ENCODE results near the gene TFEB.

Gene TFEB

DNA sequence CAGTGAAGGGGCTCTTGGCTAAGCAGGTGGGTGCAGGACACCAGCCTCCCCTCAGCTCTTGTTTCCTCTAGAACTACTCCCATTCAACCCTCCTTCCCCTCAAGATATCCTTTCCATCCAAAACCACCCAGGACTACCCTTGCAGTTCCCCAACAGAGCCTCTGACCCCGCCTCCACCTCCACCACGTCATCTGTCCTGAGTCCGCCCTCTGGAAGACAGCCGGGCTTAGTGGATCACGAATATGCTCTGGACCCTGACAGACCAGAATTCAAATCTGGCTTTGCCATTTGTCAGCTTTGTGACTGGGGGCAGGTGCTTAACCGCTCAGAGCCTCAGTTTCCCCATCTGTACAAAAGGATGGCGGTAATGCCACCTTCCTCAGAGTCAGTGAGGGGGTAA lies 31.4 kb downstream of the TFEB start:
- no peak for FAIRE-seq
- no peak for DNase-seq (ENCODE audit: insufficient read length, low spot score)
- TF ChIP-seq SPI1 (IDR thresholded peaks at IDR 0.05; ENCODE audit: low read depth, low read length) (no peak), POLR2A (IDR thresholded peaks at IDR 0.05; ENCODE audit: low read depth, low read length) (no peak), TAF1 (IDR thresholded peaks at IDR 0.05; ENCODE audit: low read depth, low read length) (no peak), POU2F2 (IDR thresholded peaks at IDR 0.05; ENCODE audit: low read depth, low read length) (no peak), PAX5 (IDR thresholded peaks at IDR 0.05; ENCODE audit: insufficient read depth, low read length, severe bottlenecking) (no peak), POLR2AphosphoS5 (IDR thresholded peaks at IDR 0.05; ENCODE audit: low read depth, low read length) (no peak)

GRCh38 chr6:41702771-41703494 lies 32.5 kb downstream of the TFEB start:
- TF ChIP-seq POLR2AphosphoS5 (IDR thresholded peaks at IDR 0.05; ENCODE audit: low read depth, low read length) (no peak), PAX5 (IDR thresholded peaks at IDR 0.05; ENCODE audit: insufficient read depth, low read length, severe bottlenecking) (no peak), TAF1 (IDR thresholded peaks at IDR 0.05; ENCODE audit: low read depth, low read length) (no peak), SPI1 (IDR thresholded peaks at IDR 0.05; ENCODE audit: low read depth, low read length) (no peak), POU2F2 (IDR thresholded peaks at IDR 0.05; ENCODE audit: low read depth, low read length) (no peak), POLR2A (IDR thresholded peaks at IDR 0.05; ENCODE audit: low read depth, low read length) (no peak)
- FAIRE-seq: no peak
- DNase-seq (ENCODE audit: insufficient read length, low spot score): no peak

GRCh38 chr6:41702089-41702745 lies 33.2 kb downstream of the TFEB start:
- DNase-seq (ENCODE audit: insufficient read length, low spot score) (no peak), FAIRE-seq (no peak)
- TF ChIP-seq POU2F2 (IDR thresholded peaks at IDR 0.05; ENCODE audit: low read depth, low read length): no peak
- no peak for TF ChIP-seq POLR2AphosphoS5 (IDR thresholded peaks at IDR 0.05; ENCODE audit: low read depth, low read length)
- no peak for TF ChIP-seq TAF1 (IDR thresholded peaks at IDR 0.05; ENCODE audit: low read depth, low read length)
- no peak for TF ChIP-seq POLR2A (IDR thresholded peaks at IDR 0.05; ENCODE audit: low read depth, low read length)
- TF ChIP-seq SPI1 (IDR thresholded peaks at IDR 0.05; ENCODE audit: low read depth, low read length): no peak
- TF ChIP-seq PAX5 (IDR thresholded peaks at IDR 0.05; ENCODE audit: insufficient read depth, low read length, severe bottlenecking): no peak

- FAIRE-seq: no peak
- no peak for TF ChIP-seq POLR2A (IDR thresholded peaks at IDR 0.05; ENCODE audit: low read depth, low read length)
- TF ChIP-seq SPI1 (IDR thresholded peaks at IDR 0.05; ENCODE audit: low read depth, low read length): no peak
- no peak for DNase-seq (ENCODE audit: insufficient read length, low spot score)
Observed at GRCh38 chr6:41700463-41701347, 34.7 kb downstream of the TFEB start.

DNA sequence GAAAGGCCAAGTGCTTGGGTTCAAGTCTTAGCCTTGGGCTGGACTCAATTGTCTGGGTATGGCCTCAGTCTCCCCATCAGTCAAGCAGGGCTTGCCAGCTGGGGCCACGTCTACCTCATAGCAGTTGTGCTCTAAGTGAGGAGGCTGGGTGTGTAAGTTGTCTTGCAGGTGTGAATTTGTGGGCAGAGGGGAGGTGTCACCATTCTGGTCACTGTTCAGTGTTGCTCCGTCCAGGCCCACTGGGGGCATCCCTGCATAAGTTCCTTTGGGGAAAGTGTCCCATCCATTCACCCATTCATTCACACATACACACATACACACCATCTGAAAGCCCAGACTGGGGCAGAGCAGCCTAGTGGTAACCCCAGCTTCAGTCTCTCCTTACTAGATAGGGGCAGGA lies 36.3 kb downstream of the TFEB start:
- TF ChIP-seq TAF1 (IDR thresholded peaks at IDR 0.05; ENCODE audit: low read depth, low read length) (no peak), POU2F2 (IDR thresholded peaks at IDR 0.05; ENCODE audit: low read depth, low read length) (no peak), SPI1 (IDR thresholded peaks at IDR 0.05; ENCODE audit: low read depth, low read length) (no peak), POLR2A (IDR thresholded peaks at IDR 0.05; ENCODE audit: low read depth, low read length) (no peak), PAX5 (IDR thresholded peaks at IDR 0.05; ENCODE audit: insufficient read depth, low read length, severe bottlenecking) (no peak), POLR2AphosphoS5 (IDR thresholded peaks at IDR 0.05; ENCODE audit: low read depth, low read length) (no peak)
- DNase-seq (ENCODE audit: insufficient read length, low spot score) (no peak), FAIRE-seq (no peak)

DNA sequence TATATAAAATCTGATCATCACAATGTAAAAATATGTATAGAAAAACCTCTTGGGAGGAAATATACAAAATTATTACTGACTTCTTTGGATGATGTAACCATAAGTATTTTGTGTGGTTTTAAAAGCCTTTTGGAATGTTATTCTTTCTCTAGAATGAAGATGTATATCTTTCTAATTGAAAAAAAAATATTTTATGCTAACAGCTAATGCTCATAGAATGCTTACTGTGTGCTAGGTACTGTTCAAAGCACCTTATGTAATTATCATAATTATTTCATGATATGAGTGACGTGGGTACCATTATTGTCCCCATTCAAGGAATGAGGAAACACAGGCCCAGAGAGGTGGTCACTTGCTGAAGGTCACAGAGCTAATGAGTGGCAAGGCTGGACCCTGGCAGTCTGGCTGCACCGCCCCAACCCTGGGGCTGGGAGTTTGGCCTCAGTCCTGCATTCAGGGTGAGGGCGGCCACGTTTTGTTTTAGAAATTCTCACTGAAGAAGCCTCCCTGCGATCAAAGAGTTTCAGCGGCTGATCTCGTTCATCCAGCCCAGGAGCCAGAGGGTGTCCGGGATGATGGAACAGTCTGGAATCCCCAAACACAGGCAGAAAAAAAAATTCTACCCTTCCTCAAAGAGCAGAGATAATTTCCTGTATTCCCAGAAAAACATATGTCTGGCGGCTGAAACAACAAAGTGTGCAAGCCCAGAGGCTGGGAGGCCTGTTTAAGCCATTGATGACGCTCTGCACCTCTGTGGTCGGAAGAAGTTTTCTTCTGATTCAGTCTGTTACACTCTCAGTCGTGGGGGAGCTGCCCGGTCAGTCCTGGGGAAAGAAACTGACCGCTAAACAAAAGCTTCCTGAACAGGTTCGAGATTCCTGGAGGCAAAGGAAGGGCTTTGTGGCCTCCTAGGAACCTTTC lies 37.3 kb downstream of the TFEB start:
- TF ChIP-seq SPI1 (IDR thresholded peaks at IDR 0.05; ENCODE audit: low read depth, low read length): no peak
- TF ChIP-seq POU2F2 (IDR thresholded peaks at IDR 0.05; ENCODE audit: low read depth, low read length): no peak
- no peak for TF ChIP-seq POLR2AphosphoS5 (IDR thresholded peaks at IDR 0.05; ENCODE audit: low read depth, low read length)
- no peak for TF ChIP-seq TAF1 (IDR thresholded peaks at IDR 0.05; ENCODE audit: low read depth, low read length)
- no peak for TF ChIP-seq PAX5 (IDR thresholded peaks at IDR 0.05; ENCODE audit: insufficient read depth, low read length, severe bottlenecking)
- no peak for TF ChIP-seq POLR2A (IDR thresholded peaks at IDR 0.05; ENCODE audit: low read depth, low read length)
- DNase-seq (ENCODE audit: insufficient read length, low spot score): no peak
- FAIRE-seq: no peak

- DNase-seq (ENCODE audit: insufficient read length, low spot score) (no peak), FAIRE-seq (no peak)
- TF ChIP-seq POU2F2 (IDR thresholded peaks at IDR 0.05; ENCODE audit: low read depth, low read length): no peak
- no peak for TF ChIP-seq POLR2A (IDR thresholded peaks at IDR 0.05; ENCODE audit: low read depth, low read length)
- TF ChIP-seq TAF1 (IDR thresholded peaks at IDR 0.05; ENCODE audit: low read depth, low read length): no peak
- TF ChIP-seq PAX5 (IDR thresholded peaks at IDR 0.05; ENCODE audit: insufficient read depth, low read length, severe bottlenecking): no peak
- no peak for TF ChIP-seq POLR2AphosphoS5 (IDR thresholded peaks at IDR 0.05; ENCODE audit: low read depth, low read length)
- TF ChIP-seq SPI1 (IDR thresholded peaks at IDR 0.05; ENCODE audit: low read depth, low read length): no peak
Observed at GRCh38 chr6:41696788-41697187, 38.6 kb downstream of the TFEB start.

- FAIRE-seq: no peak
- DNase-seq (ENCODE audit: insufficient read length, low spot score): no peak
- no peak for TF ChIP-seq SPI1 (IDR thresholded peaks at IDR 0.05; ENCODE audit: low read depth, low read length)
- no peak for TF ChIP-seq POU2F2 (IDR thresholded peaks at IDR 0.05; ENCODE audit: low read depth, low read length)
- no peak for TF ChIP-seq POLR2AphosphoS5 (IDR thresholded peaks at IDR 0.05; ENCODE audit: low read depth, low read length)
- TF ChIP-seq TAF1 (IDR thresholded peaks at IDR 0.05; ENCODE audit: low read depth, low read length): no peak
- TF ChIP-seq PAX5 (IDR thresholded peaks at IDR 0.05; ENCODE audit: insufficient read depth, low read length, severe bottlenecking): no peak
- no peak for TF ChIP-seq POLR2A (IDR thresholded peaks at IDR 0.05; ENCODE audit: low read depth, low read length)
Observed at GRCh38 chr6:41695825-41696224, 39.6 kb downstream of the TFEB start.
